ENCODE measurements around the gene TENT5D.

- no peak for TF ChIP-seq POLR2A (IDR thresholded peaks at IDR 0.05)
- TF ChIP-seq CTCF (IDR thresholded peaks at IDR 0.05) = no peak
- no peak for TF ChIP-seq POLR2AphosphoS5 (IDR thresholded peaks at IDR 0.05)
- TF ChIP-seq EP300 (IDR thresholded peaks at IDR 0.05) = no peak
These were observed 11.2 kb downstream of the TENT5D start for GRCh38 chrX:80431505-80431832.
